Esophagus (tissue), 2 donors: ENCODE data around the gene SPEF1. TPM values are rescaled to one million over a fixed set of nuclear protein-coding genes. Genes with fewer than 3 reads are reported as not detected.

ENCODE experiments used
- H3K27ac ChIP-seq, 2 donors: one replicate each; pipeline ENCODE4 v1.5.1; 2013; ENCODE audit warnings: low read depth in 2 of 2, mild to moderate bottlenecking in 2 of 2, inconsistent platforms in 1 of 2, low read length in 1 of 2, moderate library complexity in 1 of 2
- H3K27me3 ChIP-seq, 2 donors: one replicate each; pipeline ENCODE4 v1.6.1; 2013; ENCODE audit warnings: low read length in 2 of 2, control low read depth in 1 of 2, mild to moderate bottlenecking in 1 of 2; ENCODE audit not compliant: insufficient read depth in 2 of 2, control insufficient read depth in 1 of 2
- H3K36me3 ChIP-seq, 2 donors: one replicate each; pipeline ENCODE4 v1.6.1; 2013; ENCODE audit warnings: low read length in 1 of 2; ENCODE audit not compliant: control insufficient read depth in 2 of 2, insufficient read depth in 2 of 2
- H3K4me1 ChIP-seq, 2 donors: one replicate each; pipeline ENCODE4 v1.6.1; 2013; ENCODE audit warnings: low read length in 1 of 2; ENCODE audit not compliant: control insufficient read depth in 2 of 2, insufficient read depth in 2 of 2
- H3K4me3 ChIP-seq, 2 donors: one replicate each; pipeline ENCODE4 v1.5.1; 2013; ENCODE audit warnings: low read length in 2 of 2, mild to moderate bottlenecking in 2 of 2, low read depth in 1 of 2, moderate library complexity in 1 of 2
- H3K9me3 ChIP-seq, 2 donors: one replicate each; pipeline ENCODE4 v1.6.1; 2013; ENCODE audit warnings: mild to moderate bottlenecking in 2 of 2, low read depth in 1 of 2, low read length in 1 of 2, moderate library complexity in 1 of 2; ENCODE audit not compliant: control insufficient read depth in 2 of 2, insufficient read depth in 1 of 2
- WGBS, 2 donors: extraction: QIAGEN DNeasy Blood & Tissue Kit; methylation state at CpG; one replicate each; pipeline ENCODE4 v1.1.7; 2013; 5-methylcytosine and 5-hydroxymethylcytosine counted together
- polyA plus RNA-seq, 2 donors: library from polyadenylated mRNA; stranded (reverse); fragments of 200-250 nt; gene quantifications; one replicate each; pipeline ENCODE4 v1.2.3, GENCODE V29; 2013
- donor health status: healthy with polysubstance abuse.
- donor health status: Bipolar disorder and iron deficiency.

SPEF1 gene
- polyA plus RNA-seq, 2 donors = 0.07 to 0.08 TPM

DNA sequence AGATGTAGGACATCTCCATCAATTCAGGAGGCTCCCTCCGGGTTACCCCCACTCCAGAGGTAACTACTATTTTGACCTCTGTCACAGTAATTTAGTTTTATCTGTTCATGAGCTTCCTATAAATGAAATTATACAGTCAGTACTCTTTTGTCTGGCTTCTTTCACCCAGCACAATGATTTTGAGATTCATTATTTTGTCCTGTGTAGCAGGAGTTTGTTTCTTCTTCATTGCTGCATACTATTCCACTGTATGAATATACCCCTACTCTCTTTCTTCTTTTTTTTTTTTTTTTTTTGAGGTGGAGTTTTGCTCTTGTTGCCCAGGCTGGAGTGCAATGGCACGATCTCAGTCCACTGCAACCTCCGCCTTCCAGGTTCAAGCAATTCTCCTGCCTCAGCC lies 27.3 kb upstream of the SPEF1 start:
- H3K9me3 ChIP-seq = no peaks in the 10 kb centered on the region
- H3K27me3 ChIP-seq = no peaks in the 10 kb centered on the region
- H3K4me3 ChIP-seq = no peak overlapping the region
- 83 to 85% methylated on average over 3 of the region's 3 CpGs for WGBS, 2 donors
- H3K36me3 ChIP-seq = peaks cover 0 to 7% of the 10 kb centered on the region in 2 donors
- H3K4me1 ChIP-seq = peaks cover 9 to 12% of the 10 kb centered on the region in 2 donors
- peak overlapping the region; percentile 94 to 98 for H3K27ac ChIP-seq

DNA sequence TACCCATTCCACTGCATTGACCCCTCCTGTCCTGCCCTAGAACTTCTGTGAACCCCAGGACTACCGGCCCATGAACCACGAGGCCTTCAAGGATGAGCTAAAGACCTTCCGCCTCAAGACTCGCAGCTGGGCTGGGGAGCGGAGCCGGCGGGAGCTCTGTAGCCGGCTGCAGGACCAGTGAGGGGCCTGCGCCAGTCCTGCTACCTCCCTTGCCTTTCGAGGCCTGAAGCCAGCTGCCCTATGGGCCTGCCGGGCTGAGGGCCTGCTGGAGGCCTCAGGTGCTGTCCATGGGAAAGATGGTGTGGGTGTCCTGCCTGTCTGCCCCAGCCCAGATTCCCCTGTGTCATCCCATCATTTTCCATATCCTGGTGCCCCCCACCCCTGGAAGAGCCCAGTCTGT lies 23.5 kb upstream of the SPEF1 start:
- H3K4me1 ChIP-seq = peaks cover 6 to 13% of the 10 kb centered on the region in 2 donors
- peaks cover 6 to 33% of the 10 kb centered on the region in 2 donors for H3K36me3 ChIP-seq
- WGBS, 2 donors = 86 to 91% methylated on average over 5 to 11 of the region's 11 CpGs
- H3K9me3 ChIP-seq = peaks cover 0 to 1% of the 10 kb centered on the region in 2 donors
- peak overlapping the region in 1 of 2 donors; percentile 34 for H3K27ac ChIP-seq
- H3K27me3 ChIP-seq = no peaks in the 10 kb centered on the region
- no peak overlapping the region for H3K4me3 ChIP-seq

DNA sequence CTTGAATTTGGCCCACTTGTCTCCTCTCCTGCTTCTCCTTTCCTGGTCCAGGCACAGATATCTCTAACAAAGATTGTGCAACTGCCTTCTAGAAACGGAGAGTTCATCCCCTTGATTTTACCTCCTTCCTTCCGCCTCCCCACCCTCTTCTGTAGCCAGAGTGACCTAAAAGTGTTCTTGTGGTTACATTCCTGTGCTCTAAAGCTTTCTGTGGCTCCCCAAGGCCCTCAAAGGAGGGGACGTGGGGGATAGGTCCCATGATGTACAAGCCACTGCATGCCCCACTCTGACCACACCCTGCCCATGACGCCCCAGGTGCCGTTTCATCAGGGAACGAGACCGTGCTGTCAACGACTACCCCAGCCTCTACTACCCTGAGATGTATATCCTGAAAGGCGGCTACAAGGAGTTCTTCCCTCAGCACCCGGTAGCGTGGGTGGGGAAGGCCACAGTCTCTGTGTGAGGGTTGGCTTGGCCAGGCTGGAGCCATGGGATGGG lies 23.1 kb upstream of the SPEF1 start:
- H3K27me3 ChIP-seq = no peaks in the 10 kb centered on the region
- H3K9me3 ChIP-seq = peaks cover 0 to 1% of the 10 kb centered on the region in 2 donors
- H3K4me3 ChIP-seq = no peak overlapping the region
- H3K36me3 ChIP-seq = peaks cover 6 to 33% of the 10 kb centered on the region in 2 donors
- peaks cover 6 to 17% of the 10 kb centered on the region in 2 donors for H3K4me1 ChIP-seq
- WGBS, 2 donors = 58 to 68% methylated on average over 11 of the region's 11 CpGs
- H3K27ac ChIP-seq = peak overlapping the region in 1 of 2 donors; percentile 34

DNA sequence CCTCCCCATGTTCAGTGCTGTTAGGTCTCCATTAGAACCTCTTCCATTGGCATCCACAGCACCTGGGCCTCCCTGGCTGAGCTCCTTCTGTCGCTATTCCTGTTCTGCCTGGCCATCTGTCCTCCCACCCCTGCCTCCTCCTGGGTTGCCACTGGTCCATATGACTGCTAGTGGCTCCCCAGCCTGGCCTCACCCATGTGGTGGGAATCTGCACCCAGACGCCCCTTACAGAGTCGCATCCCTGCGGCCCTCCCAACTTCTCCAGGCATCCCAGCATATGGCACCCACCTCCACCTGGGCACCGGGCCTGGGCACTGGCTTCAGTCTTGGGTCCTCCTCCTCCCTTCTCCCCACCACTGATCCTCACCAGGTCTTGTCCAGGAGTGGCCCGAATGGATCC lies 22.6 kb upstream of the SPEF1 start:
- peak overlapping the region in 1 of 2 donors; percentile 34 for H3K27ac ChIP-seq
- H3K4me3 ChIP-seq = no peak overlapping the region
- peaks cover 0 to 1% of the 10 kb centered on the region in 2 donors for H3K9me3 ChIP-seq
- no peaks in the 10 kb centered on the region for H3K27me3 ChIP-seq
- 83 to 90% methylated on average over 6 of the region's 6 CpGs for WGBS, 2 donors
- peaks cover 6 to 33% of the 10 kb centered on the region in 2 donors for H3K36me3 ChIP-seq
- H3K4me1 ChIP-seq = peaks cover 6 to 19% of the 10 kb centered on the region in 2 donors

DNA sequence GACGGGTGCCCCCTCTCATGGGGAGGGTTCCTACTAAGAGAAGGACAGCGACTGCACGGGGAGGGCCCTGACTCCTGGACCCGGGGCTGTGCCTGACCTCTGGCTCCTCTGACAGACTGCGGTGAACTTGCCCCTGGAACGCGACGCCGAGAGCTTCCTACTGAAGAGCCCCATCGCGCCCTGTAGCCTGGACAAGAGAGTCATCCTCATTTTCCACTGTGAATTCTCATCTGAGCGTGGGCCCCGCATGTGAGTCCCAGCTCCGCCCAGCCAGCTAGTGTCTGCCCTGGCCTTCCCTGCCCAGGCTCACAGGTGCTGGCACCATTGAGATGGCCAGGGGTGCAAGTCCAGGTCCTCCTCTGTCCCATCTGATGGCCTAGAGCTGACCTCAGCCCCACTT lies 22.0 kb upstream of the SPEF1 start:
- WGBS, 2 donors = 90 to 94% methylated on average over 14 of the region's 14 CpGs

DNA sequence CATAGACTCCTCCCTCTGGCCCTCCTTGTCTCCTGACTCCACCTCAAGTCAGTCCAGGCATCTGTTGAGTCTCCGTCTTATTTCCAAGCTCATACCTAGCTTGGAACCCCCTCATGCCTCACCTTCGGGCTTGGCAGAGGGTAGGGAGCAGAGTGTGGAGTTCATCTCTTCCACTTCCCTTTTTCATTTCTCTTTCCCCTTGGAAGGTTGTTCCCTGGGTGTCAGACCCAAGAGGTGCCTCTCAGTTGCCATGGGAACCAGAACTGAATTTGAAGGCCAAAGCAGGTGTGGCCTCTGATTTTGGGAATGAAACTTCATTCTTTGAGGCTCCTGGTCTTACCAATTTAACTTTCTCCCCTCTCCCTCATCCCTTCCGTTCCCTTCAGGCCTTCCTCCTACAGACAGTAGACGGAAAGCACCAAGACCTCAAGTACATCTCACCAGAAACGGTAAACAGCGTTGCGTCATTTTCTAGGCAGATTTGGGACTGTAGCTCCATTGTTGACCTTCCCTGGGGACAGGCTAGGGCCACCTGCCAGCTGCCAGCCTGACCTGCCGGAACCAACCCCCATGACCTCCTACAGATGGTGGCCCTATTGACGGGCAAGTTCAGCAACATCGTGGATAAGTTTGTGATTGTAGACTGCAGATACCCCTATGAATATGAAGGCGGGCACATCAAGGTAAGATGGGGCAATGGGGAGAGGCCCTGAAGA lies 21.4 kb upstream of the SPEF1 start:
- Histone ChIP-seq H3K9me3 (peaks cover 0 to 1% of the 10 kb centered on the region in 2 donors), H3K4me3 (no peak overlapping the region), H3K27me3 (no peaks in the 10 kb centered on the region), H3K27ac (no peak overlapping the region), H3K4me1 (peaks cover 6 to 20% of the 10 kb centered on the region in 2 donors), H3K36me3 (peaks cover 6 to 33% of the 10 kb centered on the region in 2 donors)
- WGBS, 2 donors = 89 to 90% methylated on average over 11 of the region's 11 CpGs

More for the DNA sequence above, 22.0 kb upstream of the SPEF1 start:
- Histone ChIP-seq H3K27me3 (no peaks in the 10 kb centered on the region), H3K36me3 (peaks cover 6 to 33% of the 10 kb centered on the region in 2 donors), H3K4me1 (peaks cover 6 to 19% of the 10 kb centered on the region in 2 donors), H3K9me3 (peaks cover 0 to 1% of the 10 kb centered on the region in 2 donors), H3K27ac (no peak overlapping the region), H3K4me3 (no peak overlapping the region)

DNA sequence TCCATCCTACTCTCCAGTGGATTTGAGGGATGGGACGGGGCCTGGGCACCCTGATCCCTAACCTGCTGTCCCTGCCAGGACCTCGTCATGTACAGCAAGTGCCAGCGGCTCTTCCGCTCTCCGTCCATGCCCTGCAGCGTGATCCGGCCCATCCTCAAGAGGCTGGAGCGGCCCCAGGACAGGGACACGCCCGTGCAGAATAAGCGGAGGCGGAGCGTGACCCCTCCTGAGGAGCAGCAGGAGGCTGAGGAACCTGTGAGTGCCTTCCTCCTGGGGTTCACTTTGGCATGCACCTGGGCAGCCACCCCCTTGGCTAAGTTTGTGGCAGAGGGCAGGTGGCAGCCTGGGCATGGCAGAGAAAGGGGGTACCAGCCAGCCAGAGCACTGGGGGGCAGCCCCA lies 20.6 kb upstream of the SPEF1 start:
- Histone ChIP-seq H3K27me3 (no peaks in the 10 kb centered on the region), H3K4me3 (no peak overlapping the region), H3K9me3 (peaks cover 0 to 1% of the 10 kb centered on the region in 2 donors), H3K36me3 (peaks cover 6 to 33% of the 10 kb centered on the region in 2 donors), H3K27ac (no peak overlapping the region), H3K4me1 (peaks cover 6 to 20% of the 10 kb centered on the region in 2 donors)
- WGBS, 2 donors = 81% methylated on average over 13 of the region's 13 CpGs

DNA sequence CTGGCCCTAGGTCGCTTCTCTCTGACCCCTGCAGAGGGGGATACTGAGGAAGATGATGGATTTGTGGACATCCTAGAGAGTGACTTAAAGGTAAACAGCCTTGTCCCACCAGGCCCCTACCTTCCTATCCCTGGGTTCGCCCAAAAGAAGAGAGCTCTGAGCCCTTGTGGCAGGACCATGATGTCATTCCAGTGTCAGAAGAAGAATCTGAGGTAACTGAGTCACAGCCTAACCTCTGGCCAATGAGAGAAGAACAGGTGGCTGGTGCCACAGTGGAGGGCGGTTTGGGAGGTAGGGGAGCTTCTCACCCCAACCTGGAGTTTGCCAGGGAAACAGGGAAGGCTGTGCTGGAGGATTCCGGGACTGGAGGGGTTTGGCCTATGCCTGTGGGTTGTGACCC lies 20.1 kb upstream of the SPEF1 start:
- WGBS, 2 donors = 93 to 95% methylated on average over 4 of the region's 4 CpGs
- Histone ChIP-seq H3K9me3 (peaks cover 0 to 1% of the 10 kb centered on the region in 2 donors), H3K36me3 (peaks cover 6 to 33% of the 10 kb centered on the region in 2 donors), H3K4me1 (peaks cover 6 to 24% of the 10 kb centered on the region in 2 donors), H3K27me3 (no peaks in the 10 kb centered on the region), H3K27ac (peak overlapping the region in 1 of 2 donors; percentile 19), H3K4me3 (no peak overlapping the region)

DNA sequence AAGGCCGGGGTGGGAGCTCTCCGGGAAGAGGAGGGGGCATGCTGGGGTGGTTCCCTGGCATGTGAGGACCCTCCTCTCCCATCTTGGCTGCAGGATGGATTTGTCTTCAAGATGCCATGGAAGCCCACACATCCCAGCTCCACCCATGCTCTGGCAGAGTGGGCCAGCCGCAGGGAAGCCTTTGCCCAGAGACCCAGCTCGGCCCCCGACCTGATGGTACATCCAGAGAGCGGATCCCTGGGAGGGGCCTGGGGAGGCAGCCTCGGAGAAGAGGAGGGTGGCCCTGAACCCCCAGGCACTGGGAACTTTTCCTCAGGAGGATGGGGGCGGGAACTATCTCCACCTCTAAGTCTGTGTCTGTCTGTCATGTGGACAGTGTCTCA lies 19.6 kb upstream of the SPEF1 start:
- Histone ChIP-seq H3K36me3 (peaks cover 6 to 33% of the 10 kb centered on the region in 2 donors), H3K27ac (peak overlapping the region; percentile 19 to 22), H3K27me3 (no peaks in the 10 kb centered on the region), H3K4me3 (no peak overlapping the region), H3K9me3 (peaks cover 0 to 1% of the 10 kb centered on the region in 2 donors), H3K4me1 (peaks cover 3 to 24% of the 10 kb centered on the region in 2 donors)
- WGBS, 2 donors = 90 to 95% methylated on average over 8 of the region's 8 CpGs
